Measurements from ENCODE around the gene GNB1L.

GNB1L gene

DNA sequence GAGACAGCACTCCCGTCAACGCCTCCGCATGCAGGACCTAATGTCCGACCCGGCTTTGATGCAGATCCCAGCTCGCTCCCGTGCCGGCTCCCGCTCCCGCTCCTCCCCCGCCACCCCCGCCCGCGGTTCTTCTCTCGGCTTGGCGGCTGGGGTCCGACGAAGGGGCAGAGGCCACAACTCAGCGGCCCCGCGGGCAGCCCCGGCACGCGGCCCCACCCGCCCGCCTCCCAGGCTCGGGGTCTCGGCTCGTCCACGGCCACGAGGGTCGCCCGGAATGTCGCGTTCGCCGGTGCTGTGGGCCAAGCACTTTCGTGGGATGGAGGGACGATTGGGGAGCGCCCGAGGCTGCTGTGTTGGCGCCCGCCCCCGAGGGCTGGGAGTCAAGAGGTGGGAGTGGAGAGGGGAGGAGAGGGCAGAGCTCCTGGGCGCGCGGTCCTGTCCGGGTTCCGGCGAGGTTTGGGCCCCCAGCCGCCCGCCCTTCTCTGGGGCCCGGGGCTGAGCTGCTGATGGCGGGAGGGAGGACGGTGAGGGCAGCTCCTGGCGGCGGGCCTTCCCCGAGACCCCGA is 99.4 kb downstream of the GNB1L start:
- no peak overlapping the region for H3K4me3 ChIP-seq (ENCODE audit: control insufficient read depth, low read depth, low read length)
- TF ChIP-seq, protein P1, sequence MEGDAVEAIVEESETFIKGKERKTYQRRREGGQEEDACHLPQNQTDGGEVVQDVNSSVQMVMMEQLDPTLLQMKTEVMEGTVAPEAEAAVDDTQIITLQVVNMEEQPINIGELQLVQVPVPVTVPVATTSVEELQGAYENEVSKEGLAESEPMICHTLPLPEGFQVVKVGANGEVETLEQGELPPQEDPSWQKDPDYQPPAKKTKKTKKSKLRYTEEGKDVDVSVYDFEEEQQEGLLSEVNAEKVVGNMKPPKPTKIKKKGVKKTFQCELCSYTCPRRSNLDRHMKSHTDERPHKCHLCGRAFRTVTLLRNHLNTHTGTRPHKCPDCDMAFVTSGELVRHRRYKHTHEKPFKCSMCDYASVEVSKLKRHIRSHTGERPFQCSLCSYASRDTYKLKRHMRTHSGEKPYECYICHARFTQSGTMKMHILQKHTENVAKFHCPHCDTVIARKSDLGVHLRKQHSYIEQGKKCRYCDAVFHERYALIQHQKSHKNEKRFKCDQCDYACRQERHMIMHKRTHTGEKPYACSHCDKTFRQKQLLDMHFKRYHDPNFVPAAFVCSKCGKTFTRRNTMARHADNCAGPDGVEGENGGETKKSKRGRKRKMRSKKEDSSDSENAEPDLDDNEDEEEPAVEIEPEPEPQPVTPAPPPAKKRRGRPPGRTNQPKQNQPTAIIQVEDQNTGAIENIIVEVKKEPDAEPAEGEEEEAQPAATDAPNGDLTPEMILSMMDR (IDR thresholded peaks at IDR 0.05; ENCODE audit: control insufficient read depth, insufficient read depth, low read depth, low read length, missing control alignments): no peak
- no peak for DNase-seq (ENCODE audit: low read depth)

DNA sequence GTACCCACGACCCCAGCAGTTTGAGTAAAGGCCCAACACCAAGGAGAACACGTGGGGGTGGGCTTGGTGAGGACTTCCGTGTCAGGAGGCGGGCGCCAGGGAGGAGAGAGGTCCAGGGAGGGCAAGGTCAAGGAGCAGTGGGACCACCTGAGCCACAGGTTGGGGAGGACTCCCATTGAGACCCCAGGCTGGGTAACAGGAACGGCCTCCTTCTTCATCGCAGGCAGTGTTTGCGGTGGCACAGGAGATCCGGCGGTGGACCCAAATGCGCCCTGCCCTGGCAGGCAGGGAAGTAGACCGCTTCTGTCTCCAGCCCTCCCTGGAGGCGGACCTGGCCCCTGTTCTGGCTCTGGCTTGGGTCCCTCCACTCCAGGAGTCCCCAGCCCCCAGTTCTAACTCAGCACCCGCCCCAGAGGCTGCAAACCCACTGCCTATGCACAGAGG is 100.0 kb downstream of the GNB1L start:
- no peak for DNase-seq (ENCODE audit: low read depth)
- TF ChIP-seq, protein P1 (IDR thresholded peaks at IDR 0.05; ENCODE audit: control insufficient read depth, insufficient read depth, low read depth, low read length, missing control alignments): no peak
- H3K4me3 ChIP-seq (ENCODE audit: control insufficient read depth, low read depth, low read length): no peak overlapping the region

DNA sequence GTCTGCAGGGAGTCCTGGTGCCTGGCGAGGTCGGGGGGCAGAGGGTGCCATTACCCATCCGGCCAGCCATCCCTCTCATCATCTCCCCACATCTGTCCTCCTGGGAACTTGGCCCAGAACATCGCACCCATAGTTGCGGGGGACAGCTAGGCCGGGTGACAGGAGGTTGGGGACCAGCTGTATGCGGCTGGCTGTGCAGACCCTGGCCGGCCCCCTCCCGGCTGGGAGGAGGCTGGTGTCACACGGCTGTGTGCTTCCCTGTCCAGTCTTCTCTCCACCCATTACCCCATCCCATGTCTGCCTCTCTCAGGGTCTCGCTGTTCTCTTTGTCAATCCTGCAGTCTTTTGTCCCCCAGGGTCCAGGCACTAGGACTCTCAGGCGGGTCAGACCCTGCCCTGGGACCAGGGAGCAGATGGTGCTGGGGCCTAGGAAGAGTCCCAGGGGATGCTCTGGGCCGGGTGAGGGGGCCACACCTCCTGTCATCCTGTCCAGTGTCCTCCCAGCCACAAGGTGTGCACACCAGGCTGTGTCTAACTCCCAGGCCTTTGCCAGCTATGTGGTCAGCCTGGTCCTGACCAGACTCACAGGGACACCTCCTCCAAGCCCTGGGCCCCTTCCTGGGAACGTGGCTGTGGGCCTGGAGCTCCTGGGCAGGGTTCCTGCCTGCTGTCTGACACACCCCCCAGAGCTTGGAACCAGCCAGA is 100.5 kb downstream of the GNB1L start:
- H3K4me3 ChIP-seq (ENCODE audit: control insufficient read depth, low read depth, low read length): no peak overlapping the region
- no peak for DNase-seq (ENCODE audit: low read depth)
- TF ChIP-seq, protein P1 (IDR thresholded peaks at IDR 0.05; ENCODE audit: control insufficient read depth, insufficient read depth, low read depth, low read length, missing control alignments): no peak

DNA sequence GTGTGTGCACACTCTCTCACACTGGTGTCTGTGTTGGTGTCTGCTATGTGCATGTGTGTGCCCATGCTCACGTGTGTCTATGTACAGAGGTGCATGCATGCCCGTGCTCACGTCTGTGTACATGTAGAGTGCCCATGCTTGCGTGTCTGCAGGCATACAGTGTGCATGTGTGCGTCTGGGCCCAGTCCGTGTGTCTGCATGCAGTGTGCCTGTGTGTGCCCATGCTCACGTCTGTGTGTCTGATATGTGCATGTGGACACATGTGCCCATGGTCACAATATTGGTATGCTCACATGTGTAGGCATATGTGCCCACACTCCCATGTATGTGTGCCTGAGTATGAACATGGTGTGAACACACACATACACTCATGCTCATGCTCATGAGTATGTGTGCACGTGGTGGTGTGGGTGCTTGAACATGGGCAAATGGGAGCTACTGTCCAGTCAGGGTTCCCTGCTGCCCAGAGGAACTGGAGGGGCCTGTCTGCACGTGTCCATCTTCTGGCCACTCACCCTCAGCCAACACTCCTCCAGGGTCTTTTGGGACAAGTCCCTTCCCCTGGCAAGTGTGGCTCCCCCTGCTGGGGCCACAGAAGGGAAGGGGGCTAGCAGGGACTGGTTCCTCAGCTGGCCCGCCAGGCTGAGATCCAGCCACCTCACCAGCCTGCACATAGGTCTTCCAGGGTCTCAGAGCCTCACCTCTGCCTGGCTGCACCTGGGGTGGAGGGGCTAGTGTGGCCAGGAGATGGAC is 101.4 kb downstream of the GNB1L start:
- no peak for DNase-seq (ENCODE audit: low read depth)
- TF ChIP-seq, protein P1 (IDR thresholded peaks at IDR 0.05; ENCODE audit: control insufficient read depth, insufficient read depth, low read depth, low read length, missing control alignments): no peak
- H3K4me3 ChIP-seq (ENCODE audit: control insufficient read depth, low read depth, low read length): no peak overlapping the region

DNA sequence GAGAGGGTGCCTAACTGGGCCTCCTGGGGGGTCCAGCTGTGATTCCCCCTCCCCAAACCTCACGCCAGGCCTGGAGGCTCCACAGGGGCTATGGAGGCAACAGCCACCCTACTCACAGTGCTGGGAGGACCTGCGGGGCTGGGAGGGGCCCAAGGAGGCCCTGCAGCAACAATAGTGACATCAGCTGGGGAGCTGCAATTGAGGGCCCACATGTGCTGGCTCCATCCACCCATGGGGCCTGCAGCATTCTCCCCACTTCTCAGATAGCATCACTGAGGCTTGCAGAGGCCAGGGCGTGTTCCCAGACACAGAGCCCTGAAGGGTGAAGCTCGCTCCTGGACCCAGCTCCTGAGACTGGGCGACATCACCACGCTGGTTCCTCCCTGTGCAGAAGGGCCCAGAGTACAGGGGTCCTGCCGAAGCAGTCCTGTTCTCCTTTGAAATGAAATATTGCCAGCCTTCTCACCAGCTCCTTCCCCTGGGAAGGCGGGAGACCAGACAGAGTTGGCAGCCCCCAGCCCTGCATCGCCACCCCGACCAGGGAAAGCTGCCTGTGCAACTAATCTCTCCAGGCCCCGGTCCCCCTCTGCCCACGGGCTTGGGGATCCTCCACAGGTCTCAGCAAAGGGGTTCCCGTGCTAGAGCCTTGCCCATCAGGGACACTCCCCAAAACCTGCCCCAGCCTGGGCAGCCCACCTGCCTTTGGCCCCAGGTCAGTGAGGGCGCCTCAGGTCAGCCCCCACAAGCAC is 103.0 kb downstream of the GNB1L start:
- no peak overlapping the region for H3K4me3 ChIP-seq (ENCODE audit: control insufficient read depth, low read depth, low read length)
- no peak for DNase-seq (ENCODE audit: low read depth)
- TF ChIP-seq, protein P1 (IDR thresholded peaks at IDR 0.05; ENCODE audit: control insufficient read depth, insufficient read depth, low read depth, low read length, missing control alignments): no peak
